Dedifferentiated amniotic fluid mesenchymal stem cell (primary cell): Measurements from ENCODE around the gene PTPN22.

Source experiments
- DNase-seq: peaks from one replicate; pipeline ENCODE4 v3.0.0-alpha.2; 2016; ENCODE audit errors: extremely low spot score

The PTPN22 gene

GRCh38 chr1:113871597-113872113 is at the start of gene PTPN22:
PTPN22 (minus strand) TSS chr1:113871712.
- no peak for DNase-seq

GRCh38 chr1:113918243-113918642 is 46.7 kb upstream of the PTPN22 start:
- DNase-seq: no peak

- no peak for DNase-seq
Measured at GRCh38 chr1:113917400-113918082, 46.0 kb upstream of the PTPN22 start.

GRCh38 chr1:113916974-113917373 is 45.5 kb upstream of the PTPN22 start:
- no peak for DNase-seq

- DNase-seq: no peak
Measured at GRCh38 chr1:113913887-113914664, 42.6 kb upstream of the PTPN22 start.

GRCh38 chr1:113913312-113913668 is 41.8 kb upstream of the PTPN22 start:
- DNase-seq: no peak

GRCh38 chr1:113912594-113913311 is 41.2 kb upstream of the PTPN22 start:
- DNase-seq: peak; percentile 20

- DNase-seq: no peak
Measured at GRCh38 chr1:113905435-113905861, 33.9 kb upstream of the PTPN22 start.

GRCh38 chr1:113904674-113905434 is 33.3 kb upstream of the PTPN22 start, which contains the start of the genes AP4B1 and DCLRE1B:
AP4B1 (minus strand) TSS chr1:113904799; CDS start chr1:113904717, 82 bp downstream.
DCLRE1B (plus strand) TSS chr1:113905326; CDS start chr1:113905587, 261 bp downstream.
- DNase-seq: peak; percentile 100

- no peak for DNase-seq
Measured at GRCh38 chr1:113904293-113904673, 32.8 kb upstream of the PTPN22 start.

- DNase-seq: no peak
Measured at GRCh38 chr1:113903501-113904292, 32.2 kb upstream of the PTPN22 start.

GRCh38 chr1:113901191-113901590 is 29.7 kb upstream of the PTPN22 start:
- DNase-seq: no peak

GRCh38 chr1:113899111-113899510 is 27.6 kb upstream of the PTPN22 start:
- DNase-seq: peak; percentile 54

- no peak for DNase-seq
Measured at GRCh38 chr1:113898241-113898814, 26.8 kb upstream of the PTPN22 start.

GRCh38 chr1:113895961-113896360 is 24.4 kb upstream of the PTPN22 start:
- no peak for DNase-seq

GRCh38 chr1:113895098-113895497 is 23.6 kb upstream of the PTPN22 start:
- no peak for DNase-seq

GRCh38 chr1:113893267-113893666 is 21.8 kb upstream of the PTPN22 start:
- no peak for DNase-seq

GRCh38 chr1:113891631-113892220 is 20.2 kb upstream of the PTPN22 start:
- no peak for DNase-seq

GRCh38 chr1:113890816-113891215 is 19.3 kb upstream of the PTPN22 start:
- DNase-seq: no peak
